ENCODE data around the gene MAB21L1.

- TF ChIP-seq CTCF (IDR thresholded peaks at IDR 0.05) (no peak), POLR2A (IDR thresholded peaks at IDR 0.05) (no peak)
Measured at GRCh38 chr13:35448465-35448864, 28.0 kb downstream of the MAB21L1 start.
